GM15510 (cell line): ENCODE data around the gene TMEM109.
A peak's percentile ranks its signal among the peaks of the same experiment; 100 is the strongest.

Experiments
- POLR2A ChIP-seq: IDR thresholded peaks from 3 replicates; pipeline ENCODE4 v1.6.1; 2011; ENCODE audit warnings: borderline replicate concordance; ENCODE audit not compliant: insufficient read length; ENCODE audit errors: extremely low read depth

The TMEM109 gene

DNA sequence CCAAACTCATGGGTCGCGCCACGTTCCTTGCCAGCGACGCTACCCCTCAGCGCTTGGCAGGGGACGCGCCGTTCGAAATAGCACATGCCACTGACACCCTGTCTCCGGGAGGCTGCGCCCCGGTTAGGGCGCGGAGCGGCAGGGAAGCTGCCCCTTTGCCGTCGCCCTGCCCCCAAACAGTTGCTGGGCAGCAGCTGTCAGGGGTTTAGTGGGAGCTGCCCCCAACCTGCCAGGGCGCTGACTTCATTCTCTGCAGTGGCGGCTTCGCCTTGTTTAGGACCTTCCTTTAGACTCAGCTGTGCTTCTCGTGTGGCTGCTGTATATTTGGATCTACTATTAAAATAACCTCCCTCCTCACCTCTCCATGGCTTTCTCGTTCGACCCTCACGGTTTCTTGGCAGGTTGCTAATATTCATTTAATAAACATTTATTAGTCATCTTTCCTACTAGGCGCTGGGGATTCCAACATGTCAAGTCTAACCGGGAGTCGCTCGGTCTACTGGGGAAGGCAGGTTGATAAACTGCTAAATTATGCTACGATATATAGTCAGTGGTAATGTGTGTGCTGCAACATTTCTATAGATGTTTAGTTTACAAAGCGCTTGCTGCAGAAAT, 782 bp downstream of the TMEM109 start:
- no peak for TF ChIP-seq POLR2A

DNA sequence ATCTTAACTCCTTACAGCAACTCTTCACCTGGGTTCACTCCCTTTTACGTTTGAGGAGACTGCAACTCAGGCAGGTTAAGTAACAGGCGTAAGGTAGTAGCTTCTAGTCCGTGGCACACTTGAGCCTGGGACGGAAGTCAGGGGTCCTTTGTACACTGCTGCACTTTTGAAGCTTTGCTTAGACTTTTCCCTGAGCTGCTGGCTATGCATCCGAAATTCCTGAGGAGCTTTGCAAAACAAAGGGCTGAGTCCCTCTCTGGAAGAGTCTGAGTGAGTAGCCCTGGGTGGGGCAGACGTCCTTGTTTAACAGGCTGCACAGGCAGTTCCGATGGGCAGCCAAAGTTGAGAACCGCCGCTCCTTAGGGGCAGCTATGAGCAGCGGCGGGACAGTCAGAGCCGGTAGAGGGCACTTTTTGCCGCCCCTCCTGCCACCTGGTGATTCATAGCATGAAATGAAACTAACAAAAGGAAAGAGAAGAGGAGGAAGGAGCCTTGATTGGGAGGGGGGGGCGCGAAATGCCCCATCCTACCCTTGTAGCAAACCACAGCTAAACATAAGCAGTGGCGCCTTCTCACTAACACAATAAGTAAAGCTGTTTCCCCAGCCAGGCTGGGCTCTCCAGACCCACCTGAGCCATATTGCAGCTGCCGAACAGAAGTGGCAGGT, 1.4 kb downstream of the TMEM109 start:
- TF ChIP-seq POLR2A = peak; percentile 43

GRCh38 chr11:60916669-60917206, 2.8 kb downstream of the TMEM109 start:
- no peak for TF ChIP-seq POLR2A

GRCh38 chr11:60917267-60917666, 3.3 kb downstream of the TMEM109 start:
- TF ChIP-seq POLR2A = no peak

DNA sequence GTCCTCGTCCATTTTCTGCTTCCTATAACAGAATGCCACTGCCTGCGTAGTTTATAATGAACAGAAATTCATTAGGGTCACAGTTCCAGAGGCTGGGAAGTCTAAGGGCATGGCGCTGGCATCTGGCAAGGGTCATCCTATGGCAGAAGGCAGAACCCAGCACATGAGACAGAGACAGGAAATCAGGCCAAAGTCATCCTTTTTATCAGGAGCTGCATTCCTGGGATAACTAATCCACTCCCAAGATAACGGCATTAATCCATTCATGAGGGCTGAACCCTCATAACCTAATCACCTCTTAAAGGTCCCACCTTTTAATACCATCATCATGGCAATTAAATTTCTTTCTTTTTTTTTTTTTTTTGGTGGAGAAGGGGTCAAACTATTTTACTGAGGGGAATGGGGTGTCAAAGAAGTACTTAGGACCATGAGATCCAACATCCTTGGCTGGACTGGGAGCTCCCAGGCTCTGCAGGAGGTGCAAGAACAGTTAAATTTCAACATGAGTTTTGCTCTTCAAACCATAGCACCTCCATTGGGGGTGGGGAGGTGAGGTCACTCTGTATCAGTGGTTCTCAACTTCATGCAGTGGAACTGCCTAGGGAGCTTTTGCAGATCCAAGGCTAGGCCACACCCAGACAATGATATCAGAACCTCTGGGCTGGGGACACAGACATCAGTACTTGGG, 4.4 kb downstream of the TMEM109 start:
- no peak for TF ChIP-seq POLR2A

GRCh38 chr11:60918939-60919265, 4.9 kb downstream of the TMEM109 start:
- no peak for TF ChIP-seq POLR2A

GRCh38 chr11:60919320-60919719, 5.4 kb downstream of the TMEM109 start:
- TF ChIP-seq POLR2A = no peak

DNA sequence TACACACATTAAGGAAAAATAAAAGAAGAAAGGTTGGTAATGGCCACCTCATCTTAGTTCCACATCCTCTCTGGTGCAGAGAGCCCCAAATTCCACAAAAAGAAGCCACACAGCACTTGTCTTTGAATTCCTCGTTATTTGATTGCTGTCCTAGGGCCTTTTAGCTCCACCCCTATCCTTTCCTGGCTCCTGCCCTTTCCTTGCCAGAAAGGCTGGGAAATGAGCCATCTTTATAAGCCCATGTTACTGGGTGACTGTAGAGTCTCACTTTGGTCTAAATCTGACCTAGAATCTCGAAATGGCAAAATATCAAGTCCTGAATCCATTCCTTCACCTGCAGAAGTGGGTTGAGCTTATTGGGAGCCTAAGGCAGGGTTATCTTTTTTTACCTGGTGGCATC, 6.0 kb downstream of the TMEM109 start:
- no peak for TF ChIP-seq POLR2A

DNA sequence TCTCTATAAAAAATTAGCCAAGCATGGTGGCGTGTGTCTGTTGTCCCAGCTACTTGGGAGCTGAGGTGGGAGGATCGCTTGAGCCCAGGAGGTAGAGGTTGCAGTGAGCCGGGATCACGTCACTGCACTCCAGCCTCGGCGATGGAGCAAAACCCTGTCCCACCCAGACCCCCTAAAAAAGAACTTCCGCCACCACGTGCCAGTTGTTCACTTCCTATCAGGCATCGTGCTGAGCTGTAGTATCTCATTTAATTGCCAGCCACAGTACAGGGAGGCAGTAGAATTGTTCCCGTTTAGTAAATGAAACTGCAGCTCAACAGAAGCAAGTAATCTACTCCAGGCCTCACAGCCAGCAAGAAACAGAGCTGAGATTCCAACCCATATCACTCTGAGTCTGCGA, 7.3 kb downstream of the TMEM109 start:
- TF ChIP-seq POLR2A = no peak

- no peak for TF ChIP-seq POLR2A
Measured at GRCh38 chr11:60921777-60922335, 7.9 kb downstream of the TMEM109 start.

- TF ChIP-seq POLR2A = no peak
Measured at GRCh38 chr11:60922906-60923305, 8.9 kb downstream of the TMEM109 start.

DNA sequence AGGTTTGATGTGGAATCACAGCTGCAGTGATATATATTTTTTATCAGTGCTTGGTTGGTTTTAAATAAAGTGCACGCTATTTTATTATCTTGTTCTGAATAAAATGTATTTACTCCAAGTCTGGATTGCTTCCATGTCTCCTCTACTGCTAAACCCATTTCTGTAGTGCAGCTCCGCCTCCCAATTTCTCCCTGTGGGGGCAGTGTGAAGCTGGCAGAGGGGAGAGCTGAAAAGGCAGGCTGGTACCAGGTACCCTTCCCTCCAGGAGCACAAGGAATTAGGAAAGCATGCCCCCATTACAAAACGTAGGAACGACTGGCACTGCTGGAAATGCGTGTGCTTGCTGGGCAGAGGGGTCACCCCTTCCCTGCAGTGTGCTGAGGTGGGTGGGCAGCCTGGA, 9.4 kb downstream of the TMEM109 start:
- no peak for TF ChIP-seq POLR2A

DNA sequence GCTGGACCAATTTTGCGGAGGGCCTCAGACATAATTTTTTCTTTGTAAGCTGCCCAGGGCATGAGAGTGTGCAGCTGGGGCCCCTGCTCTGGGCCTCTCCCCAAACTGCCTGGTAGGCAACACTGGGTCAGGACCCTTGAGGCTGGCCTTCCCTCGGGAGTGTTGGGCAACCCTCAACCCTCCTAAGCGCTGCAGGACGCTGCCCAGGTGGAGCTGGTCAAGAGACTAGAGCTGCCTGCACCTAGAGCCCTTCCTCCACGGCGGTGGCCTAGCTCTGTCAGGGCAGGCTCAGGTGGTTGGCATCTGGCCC, 9.8 kb downstream of the TMEM109 start:
- no peak for TF ChIP-seq POLR2A

- TF ChIP-seq POLR2A = no peak
Measured at GRCh38 chr11:60924110-60924905, 10.3 kb downstream of the TMEM109 start, which contains the start of gene TMEM132A. Gene TMEM132A (plus strand): TSS chr11:60924460. CDS start chr11:60924634, 174 bp downstream.
